ENCODE measurements around the gene NPIPA8.
"Not testable (repeated sequence)": the region's sequence is repeated elsewhere in the genome, so short reads cannot be mapped to it uniquely, and the experiment has no call there.

DNA sequence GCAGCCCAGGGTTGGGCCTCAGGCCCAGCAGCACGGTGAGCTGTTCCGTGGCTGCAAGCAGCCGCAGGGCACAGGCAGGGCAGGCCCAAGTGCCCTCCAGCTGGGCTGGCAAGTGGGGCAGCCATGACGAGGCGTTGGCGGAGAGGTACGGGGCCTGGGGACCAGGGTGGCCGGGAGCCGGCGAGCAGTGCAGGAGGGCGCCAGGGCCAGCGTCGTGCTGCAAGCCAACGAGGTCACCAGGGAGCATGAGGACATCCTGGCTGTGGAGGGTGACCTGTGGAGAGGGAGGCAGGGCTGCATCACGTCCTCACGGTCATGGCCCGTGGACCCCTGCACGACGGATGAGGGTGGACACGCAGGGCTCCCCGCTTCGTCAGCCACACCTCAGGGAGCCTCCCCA, 11.2 kb upstream of the NPIPA8 start:
- not testable (repeated sequence) for TF ChIP-seq RFX5 (IDR thresholded peaks at IDR 0.05; ENCODE audit: low read depth, low read length); EGR1 (conservative IDR thresholded peaks at IDR 0.05); POLR2B (IDR thresholded peaks at IDR 0.05; ENCODE audit: low read depth, partially characterized antibody); ZNF253 (CRISPR knock-in tag; conservative IDR thresholded peaks at IDR 0.05); ZNF766 (CRISPR knock-in tag; conservative IDR thresholded peaks at IDR 0.05)
- TF ChIP-seq, protein P1, sequence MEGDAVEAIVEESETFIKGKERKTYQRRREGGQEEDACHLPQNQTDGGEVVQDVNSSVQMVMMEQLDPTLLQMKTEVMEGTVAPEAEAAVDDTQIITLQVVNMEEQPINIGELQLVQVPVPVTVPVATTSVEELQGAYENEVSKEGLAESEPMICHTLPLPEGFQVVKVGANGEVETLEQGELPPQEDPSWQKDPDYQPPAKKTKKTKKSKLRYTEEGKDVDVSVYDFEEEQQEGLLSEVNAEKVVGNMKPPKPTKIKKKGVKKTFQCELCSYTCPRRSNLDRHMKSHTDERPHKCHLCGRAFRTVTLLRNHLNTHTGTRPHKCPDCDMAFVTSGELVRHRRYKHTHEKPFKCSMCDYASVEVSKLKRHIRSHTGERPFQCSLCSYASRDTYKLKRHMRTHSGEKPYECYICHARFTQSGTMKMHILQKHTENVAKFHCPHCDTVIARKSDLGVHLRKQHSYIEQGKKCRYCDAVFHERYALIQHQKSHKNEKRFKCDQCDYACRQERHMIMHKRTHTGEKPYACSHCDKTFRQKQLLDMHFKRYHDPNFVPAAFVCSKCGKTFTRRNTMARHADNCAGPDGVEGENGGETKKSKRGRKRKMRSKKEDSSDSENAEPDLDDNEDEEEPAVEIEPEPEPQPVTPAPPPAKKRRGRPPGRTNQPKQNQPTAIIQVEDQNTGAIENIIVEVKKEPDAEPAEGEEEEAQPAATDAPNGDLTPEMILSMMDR (IDR thresholded peaks at IDR 0.05 in 2 of 3, conservative IDR thresholded peaks at IDR 0.05 in 1 of 3; ENCODE audit: insufficient read depth in 2 of 3, low read depth in 1 of 3, low read length in 3 of 3): not testable (repeated sequence)
- TF ChIP-seq, protein P2, sequence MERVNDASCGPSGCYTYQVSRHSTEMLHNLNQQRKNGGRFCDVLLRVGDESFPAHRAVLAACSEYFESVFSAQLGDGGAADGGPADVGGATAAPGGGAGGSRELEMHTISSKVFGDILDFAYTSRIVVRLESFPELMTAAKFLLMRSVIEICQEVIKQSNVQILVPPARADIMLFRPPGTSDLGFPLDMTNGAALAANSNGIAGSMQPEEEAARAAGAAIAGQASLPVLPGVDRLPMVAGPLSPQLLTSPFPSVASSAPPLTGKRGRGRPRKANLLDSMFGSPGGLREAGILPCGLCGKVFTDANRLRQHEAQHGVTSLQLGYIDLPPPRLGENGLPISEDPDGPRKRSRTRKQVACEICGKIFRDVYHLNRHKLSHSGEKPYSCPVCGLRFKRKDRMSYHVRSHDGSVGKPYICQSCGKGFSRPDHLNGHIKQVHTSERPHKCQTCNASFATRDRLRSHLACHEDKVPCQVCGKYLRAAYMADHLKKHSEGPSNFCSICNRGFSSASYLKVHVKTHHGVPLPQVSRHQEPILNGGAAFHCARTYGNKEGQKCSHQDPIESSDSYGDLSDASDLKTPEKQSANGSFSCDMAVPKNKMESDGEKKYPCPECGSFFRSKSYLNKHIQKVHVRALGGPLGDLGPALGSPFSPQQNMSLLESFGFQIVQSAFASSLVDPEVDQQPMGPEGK (CRISPR knock-in tag; IDR thresholded peaks at IDR 0.05; ENCODE audit: borderline replicate concordance): not testable (repeated sequence)
- TF ChIP-seq, protein P3, sequence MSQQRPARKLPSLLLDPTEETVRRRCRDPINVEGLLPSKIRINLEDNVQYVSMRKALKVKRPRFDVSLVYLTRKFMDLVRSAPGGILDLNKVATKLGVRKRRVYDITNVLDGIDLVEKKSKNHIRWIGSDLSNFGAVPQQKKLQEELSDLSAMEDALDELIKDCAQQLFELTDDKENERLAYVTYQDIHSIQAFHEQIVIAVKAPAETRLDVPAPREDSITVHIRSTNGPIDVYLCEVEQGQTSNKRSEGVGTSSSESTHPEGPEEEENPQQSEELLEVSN (IDR thresholded peaks at IDR 0.05; ENCODE audit: borderline replicate concordance in 1 of 2, extremely low read depth in 1 of 2, insufficient read depth in 1 of 2, insufficient read length in 1 of 2, low read depth in 1 of 2, low read length in 1 of 2, poor library complexity in 1 of 2, severe bottlenecking in 1 of 2): not testable (repeated sequence)

All from K562 (cell line).